ENCODE data around the gene CARS2.
"Not testable (repeated sequence)": the region's sequence is repeated elsewhere in the genome, so short reads cannot be mapped to it uniquely, and the experiment has no call there.

The CARS2 gene

DNA sequence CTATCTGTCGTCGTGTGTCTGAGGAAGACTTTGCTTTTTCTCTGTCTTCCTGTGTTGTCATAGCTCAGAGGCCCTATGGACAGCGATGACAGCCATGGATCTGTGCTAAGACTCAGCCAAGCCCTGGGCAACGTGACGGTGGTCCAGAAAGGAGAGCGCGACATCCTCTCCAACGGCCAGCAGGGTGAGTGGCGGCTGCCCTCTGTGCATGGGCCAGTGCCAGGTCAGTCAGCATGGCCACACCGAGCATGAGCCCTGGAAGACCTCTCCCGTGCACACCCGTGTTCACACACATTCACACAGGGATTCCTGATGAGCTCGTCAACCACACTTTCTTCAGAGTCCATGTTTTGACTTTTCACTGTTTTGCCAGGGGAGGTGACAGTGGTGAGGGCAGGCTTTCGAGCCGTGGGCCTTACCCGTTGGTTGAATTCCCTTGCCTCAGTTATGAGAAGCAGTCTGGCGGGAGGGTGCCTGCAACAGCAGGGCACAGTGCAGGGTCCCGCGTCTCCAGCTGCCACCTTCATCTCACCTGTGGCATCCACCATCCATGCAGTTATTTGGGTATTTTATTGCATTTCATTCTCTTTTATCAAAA lies 70.4 kb downstream of the CARS2 start:
- in situ Hi-C loops (cut with MboI; ENCODE audit: low pct_unique_long_range_greater_than_20kb, low sequenced_read_pairs, unreplicated experiment) = no loop called here
- TF ChIP-seq CTCF (IDR thresholded peaks at IDR 0.05; ENCODE audit: extremely low read depth, insufficient read depth, missing control alignments) = no peak
- DNase-seq (ENCODE audit: low spot score) = no peak

- in situ Hi-C loops (cut with MboI; ENCODE audit: low pct_unique_long_range_greater_than_20kb, low sequenced_read_pairs, unreplicated experiment) = no loop called here
- no peak for DNase-seq (ENCODE audit: low spot score)
- no peak for TF ChIP-seq CTCF (IDR thresholded peaks at IDR 0.05; ENCODE audit: extremely low read depth, insufficient read depth, missing control alignments)
These were observed 71.4 kb downstream of the CARS2 start for GRCh38 chr13:110634558-110634957.

- in situ Hi-C loops (cut with MboI; ENCODE audit: low pct_unique_long_range_greater_than_20kb, low sequenced_read_pairs, unreplicated experiment) = no loop called here
- no peak for DNase-seq (ENCODE audit: low spot score)
- TF ChIP-seq CTCF (IDR thresholded peaks at IDR 0.05; ENCODE audit: extremely low read depth, insufficient read depth, missing control alignments) = no peak
These were observed 72.1 kb downstream of the CARS2 start for GRCh38 chr13:110633776-110634175.

DNA sequence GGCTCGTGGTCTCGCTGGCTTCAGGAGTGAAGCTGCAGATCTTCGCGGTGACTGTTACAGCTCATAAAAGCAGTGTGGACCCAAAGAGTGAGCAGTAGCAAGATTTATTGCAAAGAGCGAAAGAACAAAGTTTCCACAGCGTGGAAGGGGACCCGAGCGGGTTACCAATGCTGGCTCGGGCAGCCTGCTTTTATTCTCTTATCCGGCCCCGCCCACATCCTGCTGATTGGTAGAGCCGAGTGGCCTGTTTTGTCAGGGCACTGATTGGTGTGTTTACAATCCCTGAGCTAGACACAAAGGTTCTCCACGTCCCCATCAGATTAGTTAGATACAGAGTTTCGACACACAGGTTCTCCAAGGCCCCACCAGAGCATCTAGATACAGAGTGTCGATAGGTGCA lies 73.7 kb downstream of the CARS2 start:
- DNase-seq (ENCODE audit: low spot score); in situ Hi-C loops (cut with MboI; ENCODE audit: low pct_unique_long_range_greater_than_20kb, low sequenced_read_pairs, unreplicated experiment): not testable (repeated sequence)

- in situ Hi-C loops (cut with MboI; ENCODE audit: low pct_unique_long_range_greater_than_20kb, low sequenced_read_pairs, unreplicated experiment) = no loop called here
- DNase-seq (ENCODE audit: low spot score) = no peak
- no peak for TF ChIP-seq CTCF (IDR thresholded peaks at IDR 0.05; ENCODE audit: extremely low read depth, insufficient read depth, missing control alignments)
These were observed 75.3 kb downstream of the CARS2 start for GRCh38 chr13:110630566-110631119.

DNA sequence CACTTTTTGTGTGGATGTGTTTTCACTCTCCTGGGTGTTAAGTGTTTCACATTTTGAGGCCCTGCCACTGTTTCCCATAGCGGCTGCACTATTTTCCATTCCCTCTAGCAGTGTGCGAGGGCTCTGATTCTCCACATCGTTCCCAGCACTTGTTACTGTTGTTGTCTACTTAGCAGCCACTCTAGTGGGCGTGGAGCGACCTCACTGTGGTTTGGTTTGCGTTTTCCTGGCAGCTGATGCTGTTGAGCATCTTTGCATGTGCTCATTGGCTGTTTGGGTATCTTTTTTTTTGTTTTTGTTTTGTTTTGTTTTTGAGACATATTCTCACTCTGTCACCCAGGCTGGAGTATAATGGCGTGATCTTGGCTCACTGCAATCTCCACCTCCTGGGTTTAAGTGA lies 76.2 kb downstream of the CARS2 start:
- DNase-seq (ENCODE audit: low spot score) = no peak
- TF ChIP-seq CTCF (IDR thresholded peaks at IDR 0.05; ENCODE audit: extremely low read depth, insufficient read depth, missing control alignments) = no peak
- in situ Hi-C loops (cut with MboI; ENCODE audit: low pct_unique_long_range_greater_than_20kb, low sequenced_read_pairs, unreplicated experiment) = no loop called here

DNA sequence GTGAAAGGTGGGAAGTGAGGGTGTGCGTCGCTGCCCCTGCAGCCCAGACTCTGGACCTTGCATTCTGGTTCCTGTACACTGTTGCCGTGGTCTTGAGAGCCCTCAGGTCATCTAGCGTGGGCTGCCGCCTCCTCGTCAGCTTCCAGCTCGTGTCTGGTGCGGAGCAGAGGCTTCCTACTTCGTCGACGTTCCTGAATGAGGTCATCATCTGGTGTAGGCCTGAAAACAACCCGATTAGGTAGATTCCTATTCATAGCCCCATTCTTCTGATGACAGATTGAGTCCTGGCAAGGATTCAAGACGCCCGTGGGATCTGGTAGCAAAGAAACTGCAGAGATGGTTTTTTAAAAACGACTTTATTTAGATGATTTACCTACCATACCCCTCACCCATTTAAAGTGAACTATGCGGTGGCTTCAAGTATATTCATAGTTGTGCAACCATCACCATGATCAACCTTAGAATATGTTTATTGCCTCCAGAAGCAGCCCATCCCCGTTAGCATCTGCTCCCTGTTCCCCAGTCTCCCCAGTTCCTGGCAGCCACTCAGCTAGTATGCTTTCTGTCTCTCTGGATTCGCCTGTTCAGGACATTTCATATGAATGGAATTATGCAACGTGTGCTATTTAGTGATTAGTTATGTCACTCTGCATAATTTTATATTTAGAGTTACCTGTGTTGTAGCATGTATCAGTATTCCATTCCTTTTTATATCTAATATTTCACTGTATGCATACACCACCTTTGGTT lies 76.8 kb downstream of the CARS2 start:
- no peak for DNase-seq (ENCODE audit: low spot score)
- in situ Hi-C loops (cut with MboI; ENCODE audit: low pct_unique_long_range_greater_than_20kb, low sequenced_read_pairs, unreplicated experiment) = no loop called here
- no peak for TF ChIP-seq CTCF (IDR thresholded peaks at IDR 0.05; ENCODE audit: extremely low read depth, insufficient read depth, missing control alignments)
